ENCODE measurements around the gene CHD1L.
"Not testable (repeated sequence)": the region's sequence is repeated elsewhere in the genome, so short reads cannot be mapped to it uniquely, and the experiment has no call there.

The CHD1L gene

DNA sequence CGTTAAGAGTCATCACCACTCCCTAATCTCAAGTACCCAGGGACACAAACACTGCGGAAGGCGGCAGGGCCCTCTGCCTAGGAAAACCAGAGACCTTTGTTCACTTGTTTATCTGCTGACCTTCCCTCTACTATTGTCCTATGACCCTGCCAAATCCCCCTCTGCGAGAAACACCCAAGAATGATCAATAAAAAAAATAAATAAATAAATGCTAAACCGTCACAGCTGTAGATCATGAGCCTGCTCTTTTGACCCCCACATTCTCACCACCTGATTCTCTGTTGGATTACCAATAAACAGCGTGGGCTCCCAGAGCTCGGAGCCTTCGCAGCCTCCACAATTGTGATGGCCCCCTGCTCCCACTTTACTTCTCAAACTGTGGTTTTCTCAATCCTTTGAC, 8.6 kb upstream of the CHD1L start:
- DNase-seq (ENCODE audit: low spot score), result not testable (repeated sequence)

DNA sequence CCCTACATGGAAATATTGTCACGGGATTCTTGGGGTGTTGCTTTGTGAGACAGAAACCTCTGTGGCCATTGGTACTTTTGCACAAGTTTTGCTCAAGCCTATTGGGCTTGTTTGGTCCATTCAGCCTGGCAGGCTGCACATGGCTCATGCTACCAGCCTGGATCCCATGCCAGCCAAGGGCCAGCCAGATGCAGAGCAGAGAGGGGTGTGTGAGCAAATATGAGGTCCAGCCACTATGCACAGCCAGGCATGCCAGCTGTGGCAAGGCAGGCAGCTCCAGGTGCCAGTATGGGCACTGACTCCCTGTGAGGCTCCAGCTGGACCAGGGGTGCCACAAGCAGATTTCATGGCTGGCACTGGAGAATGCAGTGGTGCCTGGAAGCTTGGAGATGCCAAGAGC, 6.7 kb upstream of the CHD1L start:
- DNase-seq (ENCODE audit: low spot score), result no peak

DNA sequence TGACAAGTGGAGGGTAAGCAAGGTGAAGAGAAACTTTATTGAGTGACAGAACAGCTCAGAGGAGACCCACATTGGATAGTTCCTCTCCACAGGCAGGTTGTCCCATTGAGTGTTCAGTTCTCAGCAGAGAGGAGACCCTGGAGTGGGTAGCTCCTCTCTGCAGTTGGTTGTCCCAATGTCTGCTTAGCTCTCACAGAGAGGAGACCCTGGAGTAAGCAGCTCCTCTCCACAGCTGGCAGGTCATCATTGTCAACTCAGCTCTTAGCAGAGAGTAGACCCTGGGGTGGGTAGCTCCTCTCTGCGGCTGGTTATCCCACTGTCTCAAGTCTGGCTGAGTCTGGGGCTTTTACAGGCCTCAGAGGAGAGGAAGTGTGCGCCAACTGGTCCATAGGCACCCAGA, 6.0 kb upstream of the CHD1L start:
- DNase-seq (ENCODE audit: low spot score), result no peak

DNA sequence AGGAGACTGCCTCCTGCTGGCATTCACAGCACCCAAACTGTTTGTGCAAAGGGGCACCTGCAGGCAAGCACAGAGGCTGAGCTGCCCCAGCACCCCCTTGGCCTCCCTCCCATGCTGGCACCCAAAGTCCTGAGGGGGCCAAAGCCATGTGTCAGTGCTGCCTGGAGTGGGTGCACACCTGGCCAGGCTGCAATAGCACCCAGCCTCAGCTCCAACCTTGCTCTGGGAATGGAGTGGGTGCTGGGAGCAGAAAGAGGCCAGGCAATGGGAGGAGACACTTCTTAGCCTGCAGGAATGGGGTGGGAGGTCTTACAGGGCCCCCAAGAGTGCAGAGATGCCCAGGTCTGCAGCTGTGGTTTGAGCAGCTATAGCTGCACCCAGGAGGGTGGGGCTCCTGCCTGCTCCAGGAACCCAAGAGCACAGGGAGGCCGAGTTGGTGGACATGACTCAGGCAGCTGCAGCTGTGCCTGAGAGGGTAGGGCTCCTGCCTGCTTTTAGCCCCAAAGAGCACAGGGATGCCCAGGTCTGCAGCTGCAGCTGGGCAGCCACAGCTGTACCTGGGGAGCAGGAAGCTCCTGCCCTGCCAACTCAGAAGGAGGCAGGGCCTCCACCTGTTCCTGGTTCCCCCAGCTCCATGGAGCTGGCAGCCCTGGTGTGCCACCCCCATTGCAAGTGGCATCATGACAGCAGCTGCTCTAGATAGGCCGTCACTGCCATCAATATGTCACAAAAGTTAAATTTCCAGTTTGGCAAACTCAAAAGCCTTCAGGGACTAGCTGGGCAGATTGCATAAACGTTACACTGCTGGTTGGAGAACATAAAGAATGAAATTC, 5.3 kb upstream of the CHD1L start:
- DNase-seq (ENCODE audit: low spot score), result no peak

DNA sequence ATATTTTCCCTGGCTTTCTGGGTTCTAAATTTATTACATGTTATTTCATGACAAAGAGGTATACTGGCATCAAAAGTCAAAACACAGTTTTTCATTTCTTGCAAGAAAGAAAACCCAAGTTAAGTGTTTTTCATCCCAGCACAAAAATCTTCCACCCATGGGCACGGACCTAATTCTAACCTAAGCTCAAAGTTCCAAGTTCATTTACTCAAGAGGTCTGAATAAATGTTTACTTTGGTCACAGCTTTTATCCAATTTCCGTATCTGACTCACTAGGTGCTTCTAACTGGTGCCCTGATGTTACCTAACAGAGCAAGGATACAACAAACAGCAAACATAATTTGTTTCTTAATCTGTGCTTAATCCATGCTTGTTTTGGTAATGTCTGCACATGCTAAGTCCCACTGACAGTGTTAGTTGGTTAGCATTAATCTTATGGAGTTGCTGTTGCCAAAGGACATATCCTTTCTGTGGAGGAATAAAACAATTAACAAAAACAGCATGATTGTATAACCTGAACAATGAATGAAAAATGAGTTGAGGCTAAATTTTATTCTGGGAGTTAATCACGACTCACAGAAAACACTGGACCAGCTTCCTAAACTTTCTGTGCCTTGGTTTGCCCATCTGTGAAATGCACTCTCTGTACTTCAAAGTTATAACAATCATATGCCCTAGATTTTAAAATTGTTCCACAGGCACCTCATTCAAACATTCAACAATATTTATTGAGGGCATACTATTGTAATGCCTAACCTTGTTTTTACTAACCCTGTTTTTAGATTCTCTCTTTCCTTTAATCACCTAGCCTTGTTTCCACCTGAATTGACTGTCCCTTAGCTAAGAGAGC, 4.2 kb upstream of the CHD1L start:
- no peak for DNase-seq (ENCODE audit: low spot score)

DNA sequence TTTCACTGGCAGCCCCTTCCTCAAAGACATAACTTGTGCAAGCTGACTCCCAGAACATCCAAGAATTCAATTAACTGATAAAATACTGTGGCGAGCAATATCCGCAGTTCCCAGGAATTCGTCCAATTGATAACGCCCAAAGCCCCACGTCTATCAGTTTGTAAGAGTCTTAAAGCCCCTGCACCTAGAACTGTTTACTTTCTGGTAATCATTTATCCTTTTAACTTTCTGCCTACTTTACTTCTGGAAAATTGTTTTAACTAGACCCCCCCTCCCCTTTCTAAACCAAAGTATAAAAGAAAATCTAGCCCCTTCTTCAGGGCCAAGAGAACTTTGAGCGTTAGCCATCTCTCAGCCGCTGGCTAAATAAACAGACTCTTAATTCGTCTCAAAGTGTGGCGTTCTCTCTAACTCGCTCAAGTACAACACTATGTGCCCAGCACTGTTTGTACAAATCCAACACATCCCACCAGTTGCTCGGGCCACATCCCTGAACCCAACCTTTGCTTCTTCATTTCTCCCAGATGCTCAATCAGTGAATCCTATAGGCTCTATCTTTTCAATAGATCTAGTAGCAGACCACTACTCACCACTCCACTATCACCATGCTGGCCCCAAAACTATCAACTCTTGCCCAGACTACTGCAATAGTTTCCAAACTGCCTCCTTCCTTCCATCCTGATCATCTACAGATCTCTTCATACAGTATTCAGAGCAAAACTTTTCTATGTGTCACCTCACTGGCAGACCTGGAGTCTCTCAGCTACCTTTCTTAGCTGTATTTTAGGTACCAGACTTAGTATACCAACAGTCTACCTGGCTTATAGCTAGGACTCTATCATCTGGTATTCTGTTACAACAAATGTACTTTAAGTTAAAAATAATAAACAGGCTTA, 3.3 kb upstream of the CHD1L start:
- DNase-seq (ENCODE audit: low spot score), result no peak

DNA sequence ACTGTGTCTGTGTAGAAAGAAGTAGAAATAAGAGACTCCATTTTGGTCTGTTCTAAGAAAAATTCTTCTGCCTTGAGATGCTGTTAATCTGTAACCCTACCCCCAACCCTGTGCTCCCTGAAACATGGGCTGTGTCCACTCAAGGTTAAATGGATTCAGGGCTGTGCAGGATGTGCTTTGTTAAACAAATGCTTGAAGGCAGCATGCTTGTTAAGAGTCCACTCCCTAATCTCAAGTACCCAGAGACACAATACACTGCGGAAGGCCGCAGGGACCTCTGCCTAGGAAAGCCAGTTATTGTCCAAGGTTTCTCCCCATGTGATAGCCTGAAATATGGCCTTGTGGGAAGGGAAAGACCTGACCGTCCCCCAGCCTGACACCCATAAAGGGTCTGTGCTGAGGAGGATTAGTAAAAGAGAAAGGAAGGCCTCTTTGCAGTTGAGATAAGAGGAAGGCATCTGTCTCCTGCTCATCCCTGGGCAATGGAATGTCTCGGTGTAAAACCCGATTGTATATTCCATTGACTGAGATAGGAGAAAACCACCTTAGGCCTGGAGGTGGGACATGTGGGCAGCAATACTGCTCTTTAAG, 2.3 kb upstream of the CHD1L start:
- DNase-seq (ENCODE audit: low spot score), result not testable (repeated sequence)

DNA sequence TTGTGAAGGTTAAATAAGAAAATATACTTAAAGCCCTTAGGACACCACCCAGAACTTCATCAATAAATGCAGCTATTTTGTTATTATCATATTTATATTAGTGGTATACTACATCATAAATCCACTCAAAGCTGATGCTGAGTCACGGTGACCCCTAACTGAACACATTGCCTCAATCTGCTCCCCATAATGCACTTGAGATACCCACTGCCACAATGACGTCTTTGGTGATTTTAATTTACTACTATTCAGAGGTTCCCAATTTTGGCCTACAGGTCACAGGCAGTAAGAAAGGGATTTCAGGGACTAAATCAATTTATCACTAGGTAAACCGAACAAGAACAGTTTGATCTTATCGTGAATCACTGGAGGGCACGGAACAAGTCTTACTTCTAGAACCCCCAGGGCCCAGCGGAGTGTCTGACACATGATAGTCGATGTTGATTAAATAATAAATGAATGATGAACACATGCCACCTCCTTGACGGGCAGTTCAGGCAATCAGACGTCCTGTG, 493 bp upstream of the CHD1L start:
- DNase-seq (ENCODE audit: low spot score), result no peak

DNA sequence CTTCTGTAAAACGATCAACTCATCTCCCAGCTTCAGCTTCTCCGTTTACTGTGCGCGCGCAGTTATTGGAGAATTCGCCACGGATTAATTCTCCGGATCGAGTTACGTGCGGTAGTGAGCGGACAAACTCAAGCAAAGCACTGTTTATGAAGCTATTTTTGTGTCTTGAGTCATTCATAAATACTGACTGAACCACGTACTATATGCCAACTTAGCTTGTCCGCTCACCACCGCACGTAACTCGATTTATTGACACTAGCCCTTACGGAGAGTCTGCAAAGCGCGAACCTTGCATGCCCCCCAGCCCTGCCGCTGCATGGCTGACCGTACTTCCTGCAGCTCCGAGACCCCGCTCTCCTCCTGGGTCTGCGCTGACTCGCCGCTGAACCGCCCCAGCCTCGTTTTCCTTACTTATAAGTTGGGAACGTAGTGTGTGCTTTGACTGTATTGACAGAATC, 773 bp downstream of the CHD1L start:
- DNase-seq (ENCODE audit: low spot score), result no peak

DNA sequence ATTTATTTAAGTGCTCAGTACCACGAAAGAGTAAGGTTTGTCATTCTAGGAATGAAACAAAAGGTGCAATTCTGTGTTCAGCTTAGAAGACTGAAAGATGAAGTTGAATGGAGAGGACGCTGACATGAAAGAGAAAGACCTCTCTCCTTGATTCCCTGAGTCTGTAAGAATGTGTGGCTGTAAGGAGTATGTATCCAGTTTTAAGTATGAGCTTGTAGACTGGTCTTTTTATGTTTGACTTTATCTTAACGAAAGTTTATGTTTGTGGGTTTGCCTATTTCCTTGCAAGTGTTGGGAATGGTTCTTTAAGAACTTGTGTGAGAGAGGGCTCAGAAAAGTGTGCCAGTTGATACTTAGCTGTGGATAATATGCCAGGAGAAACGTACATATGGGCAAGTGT, 1.4 kb downstream of the CHD1L start:
- DNase-seq (ENCODE audit: low spot score), result no peak

DNA sequence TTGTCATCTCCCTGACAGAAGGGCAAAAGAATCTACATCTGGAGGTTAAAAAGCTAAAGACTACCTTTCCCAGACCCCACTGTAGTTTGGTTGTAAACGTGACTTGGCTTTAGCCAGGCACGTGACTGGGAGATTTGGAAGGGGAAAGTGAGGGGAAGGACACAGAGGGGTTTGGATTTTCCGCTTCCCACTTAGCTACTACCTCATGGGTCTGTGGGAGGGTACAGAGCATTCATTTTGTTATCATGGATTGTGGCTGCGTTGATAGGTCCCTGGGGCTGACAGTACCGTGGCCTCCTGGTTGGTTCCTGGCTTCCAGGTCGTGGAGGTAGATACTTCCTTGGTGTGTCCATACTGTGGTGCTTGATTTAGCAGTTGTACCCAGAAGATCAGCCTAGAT, 2.6 kb downstream of the CHD1L start:
- no peak for DNase-seq (ENCODE audit: low spot score)

DNA sequence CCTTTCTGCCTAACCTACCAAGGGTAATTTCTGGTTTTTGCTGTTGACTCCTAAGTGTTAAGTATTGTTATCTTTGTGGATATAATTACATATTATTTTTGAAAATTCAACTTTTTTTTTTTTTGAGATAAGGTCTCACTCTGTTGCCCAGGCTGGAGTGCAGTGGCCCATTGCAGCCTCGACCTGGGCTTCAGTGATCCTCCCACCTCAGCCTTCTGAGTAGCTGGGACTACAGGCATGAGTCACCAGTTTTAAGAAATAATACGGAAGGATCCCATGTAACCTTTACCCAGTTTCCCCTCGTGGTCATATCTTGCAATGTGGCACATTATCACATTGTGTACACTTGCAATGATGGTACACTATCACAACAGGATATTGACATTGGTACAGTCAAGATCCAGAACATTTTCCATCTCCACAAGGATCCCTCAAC, 3.1 kb downstream of the CHD1L start:
- no peak for DNase-seq (ENCODE audit: low spot score)

DNA sequence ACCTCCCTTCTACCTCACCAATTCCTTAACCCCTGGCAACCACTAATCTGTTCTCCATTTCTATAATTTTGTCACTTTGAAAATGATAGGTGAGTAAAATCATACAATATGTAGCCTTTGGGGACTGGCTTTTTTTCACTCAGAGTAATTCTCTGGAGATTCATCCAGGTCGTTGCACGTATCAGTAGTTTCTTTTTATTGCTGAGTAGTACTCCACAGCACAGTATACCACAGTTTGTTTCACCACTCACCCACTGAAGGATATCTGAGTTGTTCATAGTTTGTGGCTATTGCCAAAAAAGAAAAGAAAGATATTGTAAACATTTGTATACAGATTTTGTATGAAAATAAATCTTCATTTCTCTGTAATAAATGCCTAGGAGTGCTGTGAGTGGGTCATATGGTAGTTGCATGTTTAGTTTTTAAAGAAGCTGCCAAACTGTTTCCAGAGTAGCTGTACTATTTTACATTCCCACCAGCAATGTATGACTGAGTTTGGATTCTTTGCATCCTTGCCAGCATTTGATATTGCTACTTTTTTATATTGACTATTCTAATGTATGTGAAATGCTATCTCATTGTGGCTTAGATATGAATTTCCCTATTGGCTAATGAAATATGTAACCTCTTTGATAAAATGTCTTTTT, 3.7 kb downstream of the CHD1L start:
- DNase-seq (ENCODE audit: low spot score), result no peak

DNA sequence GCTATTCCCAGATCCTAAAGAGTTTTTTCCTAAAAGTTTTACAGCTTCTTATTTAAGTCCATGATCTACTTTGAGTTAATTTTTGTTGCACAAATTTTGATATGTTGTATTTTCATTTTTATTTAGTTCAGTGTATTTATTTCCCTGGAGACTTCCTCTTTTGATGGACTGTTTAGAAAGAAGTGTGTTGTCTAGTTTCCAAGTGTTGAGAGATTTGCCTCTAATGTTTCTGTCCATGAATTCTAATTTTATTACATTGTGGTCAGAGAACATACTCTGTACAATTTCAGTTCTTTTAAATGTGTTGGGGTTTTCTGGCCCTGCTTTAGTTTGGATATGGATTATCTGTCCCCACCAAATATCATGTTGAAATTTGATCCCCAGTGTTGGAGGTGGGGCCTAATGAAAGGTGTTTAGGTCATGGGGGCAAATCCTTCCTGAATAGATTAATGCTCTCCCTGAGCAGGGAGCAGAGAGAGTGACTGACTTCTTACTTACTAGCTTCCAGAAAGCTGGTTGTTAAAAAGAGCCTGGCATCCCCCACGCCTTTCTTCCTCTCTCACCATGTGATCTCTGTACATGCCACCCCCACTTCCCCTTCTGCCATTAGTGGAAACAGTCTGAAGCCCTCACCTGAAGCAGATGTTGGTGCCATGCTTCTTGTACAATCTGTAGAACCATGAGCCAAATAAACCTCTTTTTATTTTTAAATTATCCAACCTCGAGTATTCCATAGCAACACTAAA, 4.6 kb downstream of the CHD1L start:
- no peak for DNase-seq (ENCODE audit: low spot score)

DNA sequence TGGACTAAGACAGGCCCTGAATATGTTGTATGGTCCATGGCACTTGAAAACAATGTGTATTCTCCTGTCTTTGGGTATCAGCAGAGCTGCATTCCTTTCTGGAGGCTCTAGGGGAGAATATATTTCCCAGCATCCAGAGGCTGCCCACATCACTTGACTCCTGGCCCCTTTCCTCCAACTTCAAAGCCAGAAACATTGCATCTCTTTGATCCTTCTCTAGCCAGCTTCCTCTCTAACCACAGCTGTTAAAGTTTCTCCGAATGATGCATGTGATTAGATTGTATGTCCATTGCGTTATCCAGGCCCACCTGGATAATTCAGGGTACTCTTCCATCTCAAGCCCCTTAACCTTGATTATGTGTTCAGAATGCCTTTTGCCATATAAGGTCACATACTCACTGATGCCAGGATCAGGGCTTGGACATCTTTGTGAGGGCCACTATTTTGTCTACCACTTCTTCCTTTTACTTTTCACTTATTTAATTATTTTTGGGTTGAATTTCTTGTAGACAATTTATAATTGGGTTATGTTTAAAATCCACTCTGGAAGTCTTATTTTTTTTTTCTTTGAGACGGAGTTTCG, 5.3 kb downstream of the CHD1L start:
- DNase-seq (ENCODE audit: low spot score), result no peak

DNA sequence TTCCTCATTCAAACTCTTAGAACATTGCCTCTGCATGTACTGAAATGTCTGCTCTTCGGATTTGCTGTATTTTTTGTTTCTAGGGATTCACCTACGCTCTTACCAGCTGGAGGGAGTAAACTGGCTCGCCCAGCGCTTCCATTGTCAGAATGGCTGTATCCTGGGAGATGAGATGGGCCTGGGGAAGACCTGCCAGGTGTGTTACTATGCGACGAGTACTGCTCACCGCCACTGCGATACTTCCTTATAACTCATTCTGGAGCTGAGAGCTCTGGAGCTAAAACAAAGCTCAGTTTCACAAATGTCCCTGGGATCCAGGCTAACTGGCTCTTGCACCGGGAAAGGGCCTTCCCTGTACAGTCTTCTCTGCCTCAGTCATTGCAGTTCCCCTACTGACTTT, 10.1 kb downstream of the CHD1L start:
- no peak for DNase-seq (ENCODE audit: low spot score)

DNA sequence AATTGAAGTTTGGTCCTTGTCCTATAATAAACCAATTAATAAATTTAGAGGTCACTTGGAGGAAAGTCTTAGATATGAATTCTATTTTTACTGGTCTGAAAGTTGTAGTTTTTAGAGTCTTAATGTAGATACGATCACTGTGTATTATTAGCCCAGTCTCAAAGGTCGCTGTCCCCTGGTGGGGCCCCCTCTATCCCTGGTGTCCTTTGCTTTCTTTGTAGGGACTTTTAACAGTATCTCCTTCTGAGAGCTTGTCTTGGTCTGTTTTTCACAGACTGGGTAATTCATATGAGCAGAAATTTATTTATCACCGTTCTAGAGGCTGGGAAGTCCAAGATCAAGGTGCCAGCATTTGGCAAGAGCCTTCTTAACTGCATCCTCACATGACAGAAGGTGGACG, 18.5 kb downstream of the CHD1L start:
- no peak for DNase-seq (ENCODE audit: low spot score)

DNA sequence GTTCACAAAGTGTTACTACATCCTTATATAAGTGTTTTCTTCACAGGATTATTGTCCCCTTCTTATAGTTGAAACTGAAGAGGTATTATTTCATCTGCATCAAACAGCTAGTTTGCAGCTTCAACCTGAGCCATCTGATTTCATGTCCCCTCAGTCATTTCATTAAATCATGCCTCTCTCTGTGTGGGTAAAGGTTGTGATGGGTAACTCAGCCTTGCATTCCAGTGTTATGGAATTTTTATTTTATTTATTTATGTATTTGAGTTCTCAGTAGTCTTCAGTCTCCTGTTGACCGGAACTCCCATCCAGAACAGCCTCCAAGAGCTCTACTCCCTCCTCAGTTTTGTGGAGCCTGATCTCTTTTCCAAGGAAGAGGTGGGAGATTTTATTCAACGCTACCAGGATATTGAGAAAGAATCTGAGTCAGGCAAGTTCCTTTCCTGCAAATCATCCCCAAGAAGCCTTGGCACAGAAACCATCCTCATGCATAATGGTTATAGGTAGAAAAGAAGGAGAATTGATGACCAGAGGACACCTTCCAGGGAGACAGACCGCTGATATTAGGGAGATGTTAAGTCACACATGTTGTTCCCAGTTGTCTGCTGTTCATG, 21.8 kb downstream of the CHD1L start:
- no peak for DNase-seq (ENCODE audit: low spot score)

DNA sequence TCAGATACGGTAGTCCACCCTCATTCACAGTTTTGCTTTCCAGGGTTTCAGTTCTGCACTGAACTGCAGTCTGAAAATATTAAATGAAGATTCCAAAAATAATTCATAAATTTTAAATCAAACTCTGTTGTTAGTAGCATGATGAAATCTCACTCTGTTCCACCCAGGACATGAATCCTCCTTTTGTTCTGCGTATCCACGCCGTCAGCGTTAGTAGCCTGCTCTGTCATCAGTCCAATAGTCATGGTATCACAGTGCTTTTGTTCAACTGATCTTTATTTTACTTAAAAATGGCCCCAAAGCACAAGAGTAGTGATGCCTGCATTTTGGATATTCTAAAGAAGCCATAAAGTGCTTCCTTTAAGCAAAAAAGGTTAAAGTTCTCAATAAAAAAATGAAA, 23.9 kb downstream of the CHD1L start:
- no peak for DNase-seq (ENCODE audit: low spot score)

DNA sequence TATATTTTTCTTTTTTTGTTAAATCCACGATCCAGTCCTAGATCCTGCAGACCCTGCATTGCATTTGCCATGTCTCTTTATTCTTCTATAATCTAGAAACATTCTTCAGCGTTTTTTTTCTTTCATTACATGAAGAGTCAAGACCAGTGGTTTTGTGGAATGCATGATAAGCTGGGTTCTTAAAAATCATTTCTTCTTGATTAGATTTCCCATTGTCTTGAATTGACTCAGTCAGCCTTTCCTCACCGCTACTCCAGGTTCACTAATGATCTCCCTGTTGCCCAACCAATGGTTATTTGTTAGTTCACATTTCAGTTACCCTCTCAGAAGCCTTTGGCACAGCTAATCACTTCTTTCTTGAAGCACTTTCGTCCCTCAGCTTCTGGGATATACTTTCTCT, 25.2 kb downstream of the CHD1L start:
- DNase-seq (ENCODE audit: low spot score), result no peak
